Measurements from ENCODE around the gene GCSH.
A peak's percentile ranks its signal among the peaks of the same experiment; 100 is the strongest.
"Not testable (repeated sequence)": the region's sequence is repeated elsewhere in the genome, so short reads cannot be mapped to it uniquely, and the experiment has no call there.

Gene GCSH

DNA sequence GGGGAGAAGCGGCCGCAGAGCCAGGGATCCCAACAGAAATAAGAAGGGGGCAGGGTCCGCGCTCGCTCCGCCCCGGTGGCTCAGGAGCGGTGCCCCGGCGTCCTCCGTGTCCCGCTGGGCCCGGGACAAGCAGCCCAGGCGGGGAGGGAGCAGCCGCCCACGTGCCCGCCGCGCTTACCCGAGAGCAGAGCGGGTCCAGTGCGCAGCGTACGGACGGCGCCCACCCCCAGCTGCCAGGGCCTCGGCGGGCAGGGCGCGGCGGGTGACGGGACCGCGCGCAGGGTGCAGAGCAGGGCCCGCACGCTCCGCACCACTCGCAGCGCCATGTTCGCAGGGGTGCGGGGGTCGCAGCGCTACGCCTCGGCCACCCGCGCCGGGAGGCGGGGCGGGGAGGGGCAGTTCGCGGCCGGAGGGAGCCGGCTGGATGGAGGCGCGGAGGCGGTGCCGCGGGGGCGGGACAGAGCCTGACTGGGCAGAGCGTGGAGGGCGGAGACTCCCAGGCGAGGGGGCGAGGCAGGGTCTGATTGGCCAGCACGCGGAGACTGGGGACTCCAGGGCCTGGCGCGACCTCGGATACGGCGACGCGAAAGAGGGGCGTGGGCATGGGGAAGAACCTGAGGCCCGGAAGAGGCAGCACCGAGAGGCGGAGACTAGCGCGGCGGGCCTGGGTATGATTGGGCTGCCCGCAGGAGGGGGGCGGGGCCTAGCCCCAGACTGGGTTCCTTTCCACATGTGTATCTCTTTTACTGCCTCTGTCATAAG is at the start of gene GCSH:
GCSH (minus strand) TSS at position 443 of the 762 bp plus-strand sequence; CDS start at position 326, 117 bp downstream.
- peak; percentile 90 to 98 for DNase-seq

DNA sequence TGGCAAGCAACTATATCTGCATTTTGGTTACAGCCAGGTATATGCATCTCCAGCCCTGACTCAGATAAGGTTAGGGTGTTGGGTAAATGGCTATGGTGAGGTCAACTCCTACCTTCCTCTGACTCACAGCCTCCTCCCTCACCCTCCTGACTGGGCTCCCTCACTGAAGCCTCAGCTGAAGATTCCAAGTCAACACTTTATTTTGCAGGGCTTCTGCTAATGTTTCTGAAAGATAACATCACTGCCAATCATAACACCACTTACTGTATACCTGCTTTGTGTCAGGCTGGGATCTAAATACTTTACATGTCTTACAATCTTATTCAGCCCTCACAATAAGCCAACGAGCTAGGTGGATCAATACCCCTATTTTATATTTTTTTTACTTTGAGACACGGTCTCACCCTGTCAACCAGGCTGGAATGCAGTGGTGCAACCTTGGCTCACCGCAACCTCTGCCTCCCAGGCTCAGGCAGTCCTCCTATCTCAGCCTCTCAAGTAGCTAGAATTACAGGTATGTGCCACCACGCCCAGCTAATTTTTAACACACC is 47.8 kb upstream of the GCSH start:
- no peak for DNase-seq

GRCh38 chr16:81142864-81143263 is 46.7 kb upstream of the GCSH start:
- no peak for DNase-seq

DNA sequence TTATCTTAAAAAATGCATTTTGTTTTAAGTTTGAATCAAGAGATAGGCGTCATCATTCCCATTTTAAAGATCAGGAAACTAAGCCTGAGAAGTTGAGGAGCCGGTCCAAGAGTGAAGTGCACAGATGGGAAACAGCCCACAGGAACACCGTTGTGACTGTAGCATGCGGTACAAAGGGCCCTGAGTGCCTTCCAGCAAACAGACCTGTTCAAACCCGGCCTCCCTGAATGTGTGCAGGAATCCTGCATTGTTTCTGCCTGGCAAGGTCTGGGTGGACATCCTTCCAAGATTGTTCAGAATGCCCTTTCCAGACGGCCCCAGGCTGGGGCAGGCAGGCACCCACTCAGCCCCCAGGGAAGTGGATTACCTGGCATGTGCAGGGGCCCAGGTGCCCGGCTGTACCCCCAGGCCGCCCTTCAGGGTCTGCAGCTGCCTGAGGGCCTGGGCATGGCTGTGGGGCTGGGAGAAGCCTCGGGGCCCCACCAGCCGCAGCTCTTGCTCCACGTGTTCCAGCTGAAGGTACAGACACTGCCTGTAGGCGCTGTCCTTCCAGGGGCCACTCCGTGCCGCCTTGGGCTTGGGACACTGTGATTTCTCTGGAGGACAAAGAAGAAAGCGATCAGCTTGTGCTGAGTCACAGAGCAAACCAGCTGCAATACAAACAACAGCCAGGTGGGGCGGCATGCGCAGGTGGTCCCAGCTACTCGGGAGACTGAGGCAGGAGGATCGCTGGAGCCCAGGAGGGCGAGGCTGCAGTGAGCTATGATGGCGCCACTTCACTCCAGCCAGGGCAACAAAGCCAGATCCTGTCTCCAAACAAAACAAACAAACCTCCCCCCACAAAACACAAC is 45.0 kb upstream of the GCSH start:
- no peak for DNase-seq

DNA sequence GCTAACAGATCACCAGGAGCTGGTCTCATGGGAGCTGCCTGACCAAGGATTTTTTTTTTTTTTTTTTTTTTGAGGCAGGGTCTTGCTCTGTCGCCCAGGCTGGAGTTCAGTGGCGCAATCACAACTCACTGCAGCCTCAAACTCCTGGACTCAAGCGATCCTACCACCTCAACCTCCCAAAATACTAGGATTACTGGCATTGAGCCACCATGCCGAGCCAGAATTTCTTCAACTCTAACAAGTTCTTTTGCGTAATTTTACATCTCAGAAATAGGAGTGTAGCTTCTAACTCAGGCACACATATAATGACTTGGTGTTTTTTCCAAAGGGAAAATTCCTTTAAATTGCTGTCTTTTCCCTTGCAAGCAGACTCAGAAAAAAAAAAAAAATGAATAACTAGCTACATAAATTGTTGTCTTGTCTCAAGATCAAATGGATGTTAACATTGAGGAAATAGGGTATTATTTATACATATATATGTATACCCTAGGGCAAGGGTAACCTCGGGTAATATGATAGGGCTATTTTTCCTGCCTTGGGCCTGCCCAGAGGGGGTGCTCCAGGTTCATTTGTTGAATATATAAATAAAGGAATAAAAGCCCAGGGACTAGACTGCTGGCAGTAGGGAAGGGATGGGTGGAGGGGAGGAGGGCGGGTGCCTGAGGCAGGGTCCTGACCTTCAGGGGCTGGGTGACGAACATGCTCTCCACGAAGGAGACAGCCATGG is 42.8 kb upstream of the GCSH start:
- no peak for DNase-seq

GRCh38 chr16:81137754-81138153 is 41.6 kb upstream of the GCSH start:
- DNase-seq, result no peak

GRCh38 chr16:81136390-81137335 is 40.5 kb upstream of the GCSH start:
- DNase-seq, result peak; percentile 6 to 21

GRCh38 chr16:81130126-81130525 is 33.9 kb upstream of the GCSH start:
- no peak for DNase-seq

DNA sequence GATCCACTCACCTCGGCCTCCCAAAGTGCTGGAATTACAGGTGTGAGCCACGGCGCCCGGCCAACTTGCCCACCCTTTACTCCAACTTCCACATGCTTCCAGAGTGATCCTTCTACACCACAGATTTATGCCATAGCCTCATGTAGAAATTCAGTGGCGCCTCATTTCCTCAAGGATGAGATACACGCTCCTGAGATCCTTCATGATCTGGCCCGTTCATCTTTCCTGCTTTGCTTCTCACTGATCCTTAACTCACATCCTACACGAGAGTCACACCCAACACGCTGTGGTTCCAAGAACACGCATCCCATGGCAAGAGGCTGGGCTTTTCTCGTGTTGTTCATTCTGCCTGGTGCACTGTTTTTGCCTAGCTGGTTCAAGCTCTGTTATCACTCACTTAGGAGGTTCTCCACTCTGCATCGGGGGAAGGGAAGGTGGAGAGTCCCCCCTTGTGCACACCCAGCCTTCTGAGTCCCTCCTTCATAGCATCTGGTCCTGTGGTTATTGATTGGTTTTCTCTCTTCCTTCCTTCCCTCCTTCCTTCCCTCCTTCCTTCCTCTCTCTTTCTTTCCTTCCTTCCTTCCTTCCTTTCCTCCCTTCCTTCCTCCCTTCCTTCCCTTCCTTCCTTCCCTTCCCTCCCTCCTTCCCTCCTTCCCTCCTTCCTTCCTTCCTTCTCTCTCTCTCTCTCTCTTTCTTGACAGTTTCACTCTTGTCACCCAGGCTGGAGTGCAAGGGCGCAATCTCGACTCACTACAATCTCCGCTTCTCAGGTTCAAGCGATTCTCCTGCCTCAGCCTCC is 32.7 kb upstream of the GCSH start:
- DNase-seq, result no peak

- no peak for DNase-seq
Measured at GRCh38 chr16:81127051-81127450, 30.9 kb upstream of the GCSH start.

DNA sequence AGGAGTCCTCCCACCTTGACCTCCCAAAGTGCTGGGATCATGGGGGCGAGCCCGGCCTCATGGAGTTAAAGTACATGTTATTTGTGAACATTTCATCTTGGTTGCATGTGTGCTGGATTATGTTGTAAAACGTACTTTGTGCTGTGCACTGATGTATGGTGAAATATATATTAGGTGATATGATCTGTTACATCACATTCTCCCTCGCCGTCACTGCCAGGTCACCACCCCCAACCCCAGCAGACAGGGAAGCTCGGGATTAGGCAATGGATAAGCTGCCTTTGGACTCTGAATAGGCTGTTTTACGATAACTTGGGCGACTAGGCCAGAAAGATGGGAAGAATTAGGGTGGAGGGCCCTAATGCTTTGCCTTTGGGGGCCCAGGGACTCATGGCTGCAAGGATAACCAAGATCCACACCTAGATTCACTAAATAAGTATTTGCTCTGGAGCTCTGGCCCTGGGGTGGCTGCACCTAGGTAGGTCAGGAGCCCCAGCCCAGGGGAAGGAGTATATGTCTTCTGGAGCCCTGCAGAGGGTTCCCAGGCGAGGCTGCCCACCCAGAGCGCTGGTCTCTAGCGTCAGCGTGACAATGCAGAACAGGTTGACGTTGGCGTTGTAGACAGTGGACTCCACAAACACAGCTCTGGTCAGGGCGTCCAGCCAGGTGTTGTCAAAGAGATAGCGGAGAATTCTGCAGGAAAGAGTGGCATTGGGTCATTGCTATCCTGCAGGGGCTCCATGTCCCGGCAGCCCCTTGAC is 27.1 kb upstream of the GCSH start:
- no peak for DNase-seq

GRCh38 chr16:81121474-81121990 is 25.3 kb upstream of the GCSH start:
- no peak for DNase-seq

DNA sequence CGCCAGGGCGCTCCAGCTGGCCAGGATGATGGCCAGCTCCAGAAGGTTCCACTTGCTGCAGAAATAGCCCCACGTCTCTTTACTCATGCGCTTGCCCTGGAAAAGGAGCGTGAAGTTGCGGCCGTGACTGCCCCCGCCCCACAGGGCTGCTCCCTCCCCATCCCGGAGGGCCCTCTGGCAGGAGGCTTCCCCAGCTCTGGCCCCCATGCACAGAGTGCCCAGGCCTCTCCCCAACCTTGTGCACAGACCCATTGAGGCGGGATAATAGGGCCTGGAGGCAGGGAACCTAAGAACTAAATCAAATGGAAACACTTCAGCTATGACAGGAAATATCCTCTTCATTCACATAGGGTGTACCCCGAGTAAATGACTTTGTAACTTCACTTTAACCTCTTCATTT is 21.2 kb upstream of the GCSH start:
- DNase-seq, result no peak

DNA sequence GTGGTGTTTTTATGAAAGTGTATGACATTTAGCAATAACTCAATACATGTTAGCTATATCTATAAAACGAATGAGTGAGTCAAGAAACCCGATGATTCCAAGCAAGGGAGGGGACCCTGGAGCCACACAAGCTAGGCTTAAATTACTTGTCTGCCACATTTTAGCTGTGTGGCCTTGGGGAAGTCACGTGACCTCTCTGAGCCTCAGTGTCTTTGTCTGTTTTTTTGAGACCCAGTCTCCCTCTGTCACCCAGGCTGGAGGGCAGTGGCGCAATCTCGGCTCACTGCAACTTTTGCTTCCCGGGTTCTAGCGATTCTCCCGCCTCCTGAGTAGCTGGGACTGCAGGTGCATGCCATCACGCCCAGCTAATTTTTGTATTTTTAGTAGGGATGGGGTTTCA is 20.1 kb upstream of the GCSH start:
- DNase-seq, result no peak

GRCh38 chr16:81112453-81112852 is 16.3 kb upstream of the GCSH start:
- DNase-seq, result no peak

DNA sequence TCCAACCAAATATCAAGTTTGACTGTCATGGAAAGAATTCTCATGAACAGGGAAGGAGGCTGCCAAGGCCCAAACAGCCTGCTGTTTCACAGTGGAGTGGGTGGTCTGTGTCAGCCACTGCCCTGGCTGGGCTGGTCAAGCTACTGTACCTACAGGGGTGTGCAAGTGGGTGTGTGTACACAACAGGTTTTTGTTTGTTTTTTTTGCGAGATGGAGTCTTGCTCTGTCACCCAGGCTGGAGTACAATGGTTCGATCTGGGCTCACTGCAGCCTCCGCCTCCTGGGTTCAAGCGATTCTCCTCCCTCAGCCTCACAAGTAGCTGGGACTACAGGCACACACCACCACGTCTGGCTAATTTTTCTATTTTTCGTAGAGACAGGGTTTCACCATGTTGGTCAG is 13.1 kb upstream of the GCSH start:
- not testable (repeated sequence) for DNase-seq

GRCh38 chr16:81107511-81107910 is 11.3 kb upstream of the GCSH start:
- DNase-seq, result no peak

GRCh38 chr16:81106826-81107503 is 10.8 kb upstream of the GCSH start:
- no peak for DNase-seq

DNA sequence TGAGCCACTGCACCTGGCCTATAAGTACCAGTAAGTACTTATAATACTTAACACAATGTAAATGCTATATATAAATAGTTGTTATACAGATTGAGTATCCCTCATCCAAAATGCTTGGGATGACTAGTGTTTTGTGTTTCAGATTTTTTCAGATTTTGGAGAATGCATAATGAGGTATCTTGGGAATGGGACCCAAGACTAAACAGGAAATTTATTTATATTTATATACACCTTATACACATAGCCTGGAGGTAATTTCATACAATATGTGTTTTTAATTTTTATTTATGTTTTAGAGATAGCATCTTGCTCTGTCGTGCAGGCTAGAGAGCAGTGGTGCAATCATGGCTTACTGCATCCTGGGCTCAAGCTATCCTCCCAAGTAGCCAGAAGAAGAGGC is 9.8 kb upstream of the GCSH start:
- DNase-seq, result no peak
